Endothelial cell of umbilical vein (primary cell): Measurements from ENCODE around the gene PLEKHF1. TPM values are rescaled to one million over a fixed set of nuclear protein-coding genes. Genes with fewer than 3 reads are reported as not detected.

Experiments
- BruUV-seq: library from RNA; stranded (reverse); fragments of 400-500 nt; replicated peaks from 2 replicates; lab custom pipeline; 2021; lab: Mats Ljungman, UMichigan
- CTCF ChIA-PET: fragments of 300-600, 350-600 bp; sonication (Branson Sonifier 250); formaldehyde crosslinking; loops from one replicate; lab custom pipeline; 2021; ENCODE audit warnings: antibody characterized with exemption, inconsistent platforms; lab: Charles Lee
- POLR2A ChIA-PET: fragments of 300-600, 350-600 bp; sonication (Branson Sonifier 250); formaldehyde crosslinking; loops from one replicate; lab custom pipeline; 2021; ENCODE audit warnings: antibody characterized with exemption, inconsistent platforms; lab: Charles Lee
- DNase-seq: peaks from one replicate; pipeline ENCODE4 v3.0.0-alpha.2; 2011; ENCODE audit warnings: low read depth, low spot score
- FAIRE-seq: peaks from 2 replicates; lab custom pipeline; 2011; peaks lifted over from hg19 to GRCh38; lab: Jason Lieb, UNC
- H2AFZ ChIP-seq: 2 replicates; pipeline ENCODE4 v1.6.0; 2012; ENCODE audit warnings: low read depth, low read length, control low read depth, inconsistent platforms
- H3K27ac ChIP-seq: 2 replicates; pipeline ENCODE4 v1.5.1; 2011; ENCODE audit warnings: low read depth, mild to moderate bottlenecking, control low read depth, low read length, moderate library complexity; ENCODE audit not compliant: insufficient read depth
- H3K27me3 ChIP-seq, 2 experiments: 2 replicates each; pipeline versions ENCODE4 v1.6.0 to v1.6.1; 2011; ENCODE audit warnings: low read length in 2 of 2, mixed read lengths in 1 of 2; ENCODE audit not compliant: control insufficient read depth in 2 of 2, insufficient read depth in 2 of 2
- H3K36me3 ChIP-seq, 2 experiments: 2 replicates in 1 of 2; 3 replicates in 1 of 2; pipeline ENCODE4 v1.5.1; 2011; ENCODE audit warnings: low read length in 2 of 2, mild to moderate bottlenecking in 1 of 2, moderate library complexity in 1 of 2; ENCODE audit not compliant: control insufficient read depth in 2 of 2, insufficient read depth in 2 of 2; ENCODE audit errors: extremely low read depth in 1 of 2
- H3K4me1 ChIP-seq: 3 replicates; pipeline ENCODE4 v1.5.1; 2011; ENCODE audit warnings: mild to moderate bottlenecking, low read length; ENCODE audit not compliant: control insufficient read depth, insufficient read depth; ENCODE audit errors: extremely low read depth
- H3K4me2 ChIP-seq: 2 replicates; pipeline ENCODE4 v1.6.1; 2011; ENCODE audit warnings: low read length, control low read depth, mixed read lengths; ENCODE audit not compliant: insufficient read depth
- H3K4me3 ChIP-seq, 3 experiments: fragments of 200-600 bp in 1 of 3; sonication (generic), shearing (Covaris generic) in 1 of 3; replicated peaks in 1 of 3; 2 replicates each; pipeline ENCODE4 v1.5.1; 2011 to 2016; ENCODE audit warnings: control low read depth in 3 of 3, low read length in 3 of 3, mild to moderate bottlenecking in 2 of 3, inconsistent platforms in 1 of 3, low read depth in 1 of 3, moderate library complexity in 1 of 3; ENCODE audit not compliant: insufficient read depth in 1 of 3
- H3K79me2 ChIP-seq: 2 replicates; pipeline ENCODE4 v1.6.0; 2012; ENCODE audit warnings: low read length, inconsistent platforms; ENCODE audit not compliant: control insufficient read depth, insufficient read depth
- H3K9ac ChIP-seq: replicated peaks from 2 replicates; pipeline ENCODE3; 2011; ENCODE audit warnings: low read length, control low read depth; ENCODE audit not compliant: insufficient read depth; ENCODE audit errors: extremely low read depth
- H3K9me1 ChIP-seq: replicated peaks from 3 replicates; pipeline ENCODE4 v1.6.0; 2011; ENCODE audit warnings: mild to moderate bottlenecking, low read length; ENCODE audit not compliant: control insufficient read depth, insufficient read depth; ENCODE audit errors: extremely low read depth
- H3K9me3 ChIP-seq: replicated peaks from 2 replicates; pipeline ENCODE4 v1.5.1; 2012; ENCODE audit warnings: low read length, inconsistent platforms; ENCODE audit not compliant: control insufficient read depth, insufficient read depth
- H4K20me1 ChIP-seq: replicated peaks from 2 replicates; pipeline ENCODE3; 2011; ENCODE audit warnings: mild to moderate bottlenecking, low read length; ENCODE audit not compliant: control insufficient read depth, insufficient read depth; ENCODE audit errors: extremely low read depth
- CTCF ChIP-seq, 2 donors: IDR thresholded peaks; 1 replicate in 1 of 2; 2 replicates in 1 of 2; pipeline ENCODE4 v1.5.1; 2011; ENCODE audit warnings: low read length in 2 of 2, mild to moderate bottlenecking in 2 of 2, moderate library complexity in 2 of 2, control low read depth in 1 of 2, inconsistent platforms in 1 of 2, low read depth in 1 of 2; ENCODE audit not compliant: insufficient read depth in 1 of 2; ENCODE audit errors: extremely low read depth in 1 of 2
- EZH2 ChIP-seq: IDR thresholded peaks from 2 replicates; pipeline ENCODE4 v1.6.1; 2012; ENCODE audit warnings: borderline replicate concordance, low read depth, mild to moderate bottlenecking, moderate library complexity, low read length, inconsistent platforms; ENCODE audit not compliant: severe bottlenecking
- FOS ChIP-seq: IDR thresholded peaks from 2 replicates; pipeline ENCODE4 v1.6.1; 2011; ENCODE audit warnings: mild to moderate bottlenecking, low read length, moderate library complexity, borderline replicate concordance; ENCODE audit not compliant: insufficient read depth
- GATA2 ChIP-seq: IDR thresholded peaks from 2 replicates; pipeline ENCODE4 v1.7.0; 2011; ENCODE audit warnings: low read depth, mild to moderate bottlenecking, moderate library complexity, mixed read lengths, low read length; ENCODE audit not compliant: insufficient read length, insufficient read depth
- JUN ChIP-seq: IDR thresholded peaks from 2 replicates; pipeline ENCODE4 v1.6.1; 2011; ENCODE audit warnings: borderline replicate concordance, low read depth; ENCODE audit not compliant: insufficient read length, insufficient read depth
- MAX ChIP-seq: IDR thresholded peaks from 2 replicates; pipeline ENCODE4 v1.6.1; 2011; ENCODE audit not compliant: insufficient read depth, insufficient read length
- MYC ChIP-seq: IDR thresholded peaks from one replicate; pipeline ENCODE4 v1.6.1; 2011; ENCODE audit warnings: mild to moderate bottlenecking, low read depth, low read length
- POLR2A ChIP-seq: IDR thresholded peaks from 2 replicates; pipeline ENCODE4 v1.6.1; 2012; ENCODE audit warnings: low read depth, mild to moderate bottlenecking, control low read depth, low read length
- POLR2AphosphoS5 ChIP-seq: IDR thresholded peaks from 2 replicates; pipeline ENCODE4 v1.6.1; 2012; ENCODE audit warnings: low read depth, mild to moderate bottlenecking, control low read depth, low read length, moderate library complexity; ENCODE audit not compliant: insufficient read depth
- dilution Hi-C: fragments of 300-500 bp; cut with MboI; formaldehyde crosslinking; loops from one replicate; pipeline ENCODE4 v1.15.0; 2019; ENCODE audit warnings: low sequenced_read_pairs; ENCODE audit not compliant: extremely low pct_ligation_motif_present
- intact Hi-C: fragments of 100-400 bp; cut with micrococcal nuclease; formaldehyde crosslinking; loops from one replicate; pipeline ENCODE4 v1.10.0; 2022
- polyA plus RNA-seq, 4 experiments: library from polyadenylated mRNA; depleted of rRNA in 3 of 4; stranded (reverse) in 3 of 4; unstranded in 1 of 4; fragments of >200 nt; gene quantifications; 2 replicates each; pipeline versions ENCODE4 v1.2.1 to v1.2.3, GENCODE V29; 2011 to 2012; ENCODE audit warnings: missing spikeins in 1 of 4
- total RNA-seq: library from RNA; stranded (reverse); gene quantifications from 2 replicates; pipeline ENCODE4 v1.2.3, GENCODE V29; 2021

PLEKHF1 gene
- total and polyA plus RNA-seq, 2 donors (not counting 3 experiments of a cell fraction or from before 2014, with no cell fraction given): 5.5 TPM

GRCh38 chr19:29672933-29673336 lies 7.7 kb downstream of the PLEKHF1 start:
- Histone ChIP-seq H3K27ac (no peak overlapping the region), H3K4me2 (no peak overlapping the region), H3K9me1 (no peaks in the 10 kb centered on the region), H2AFZ (no peak overlapping the region), H3K27me3 (no peaks in the 10 kb centered on the region), H4K20me1 (no peaks in the 10 kb centered on the region), H3K36me3 (peaks cover 0 to 14% of the 10 kb centered on the region in 2 experiments), H3K9ac (no peak overlapping the region), H3K79me2 (no peaks in the 10 kb centered on the region), H3K4me1 (no peaks in the 10 kb centered on the region), H3K4me3 (no peak overlapping the region), H3K9me3 (no peaks in the 10 kb centered on the region)
- intact Hi-C loops (no loop called here), dilution Hi-C loops (no loop called here)
- no peak for FAIRE-seq
- POLR2A ChIA-PET: no interaction called here
- no TSS peak for BruUV-seq
- no peak for DNase-seq
- CTCF ChIA-PET: interaction anchor here (1.2 to 1.7 kb wide), 3 partner anchors 15 to 87 kb away, joined by 3 to 9 read pairs (median 5); no protein-coding TSS in a partner anchor
- TF ChIP-seq JUN (no peak), EZH2 (no peak), POLR2A (no peak)

DNA sequence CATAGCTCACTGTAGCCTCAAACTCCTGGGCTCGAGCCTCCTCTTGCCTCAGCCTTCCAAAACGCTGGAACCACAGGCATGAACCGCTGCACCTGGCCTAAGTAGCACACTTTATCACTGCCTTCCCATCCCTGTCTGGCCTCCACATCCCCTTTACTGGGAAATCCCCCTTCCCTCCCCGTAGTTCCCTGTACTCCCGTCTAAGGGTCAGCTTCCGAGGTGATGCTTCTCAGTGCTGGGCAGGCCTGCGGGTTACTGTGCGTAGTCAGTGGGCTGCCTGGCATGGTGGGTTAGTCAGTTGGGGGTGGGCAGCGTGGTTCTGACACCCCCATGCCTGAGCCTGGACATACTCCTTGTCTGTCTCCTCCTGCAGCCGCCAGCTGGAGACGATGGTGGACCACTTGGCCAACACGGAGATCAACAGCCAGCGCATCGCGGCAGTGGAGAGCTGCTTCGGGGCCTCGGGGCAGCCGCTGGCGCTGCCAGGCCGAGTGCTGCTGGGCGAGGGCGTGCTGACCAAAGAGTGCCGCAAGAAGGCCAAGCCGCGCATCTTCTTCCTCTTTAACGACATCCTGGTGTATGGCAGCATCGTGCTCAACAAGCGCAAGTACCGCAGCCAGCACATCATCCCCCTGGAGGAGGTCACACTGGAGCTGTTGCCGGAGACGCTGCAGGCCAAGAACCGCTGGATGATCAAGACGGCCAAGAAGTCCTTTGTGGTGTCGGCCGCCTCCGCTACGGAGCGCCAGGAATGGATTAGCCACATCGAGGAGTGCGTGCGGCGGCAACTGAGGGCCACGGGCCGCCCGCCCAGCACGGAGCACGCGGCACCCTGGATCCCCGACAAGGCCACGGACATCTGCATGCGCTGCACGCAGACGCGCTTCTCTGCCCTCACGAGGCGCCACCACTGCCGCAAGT lies 8.4 kb downstream of the PLEKHF1 start:
- no peak overlapping the region for H2AFZ ChIP-seq
- no peaks in the 10 kb centered on the region for H3K9me3 ChIP-seq
- no peak overlapping the region for H3K9ac ChIP-seq
- dilution Hi-C loops (no loop called here), intact Hi-C loops (no loop called here)
- no peaks in the 10 kb centered on the region for H3K4me1 ChIP-seq
- no peaks in the 10 kb centered on the region for H4K20me1 ChIP-seq
- no peak overlapping the region for H3K4me3 ChIP-seq
- H3K79me2 ChIP-seq: no peaks in the 10 kb centered on the region
- no peak for FAIRE-seq
- BruUV-seq: no TSS peak
- no peaks in the 10 kb centered on the region for H3K9me1 ChIP-seq
- ChIA-PET CTCF (interaction anchor here (1.0 kb wide), 1 partner anchor 86 kb away, joined by 4 read pairs; no protein-coding TSS in a partner anchor), POLR2A (no interaction called here)
- no peak overlapping the region for H3K4me2 ChIP-seq
- H3K27me3 ChIP-seq: no peaks in the 10 kb centered on the region
- no peak overlapping the region for H3K27ac ChIP-seq
- peaks cover 0 to 14% of the 10 kb centered on the region in 2 experiments for H3K36me3 ChIP-seq
- DNase-seq: no peak
- TF ChIP-seq MYC (no peak), EZH2 (no peak), FOS (no peak), CTCF (IDR thresholded peaks at IDR 0.05; ENCODE audit: extremely low read depth in 1 of 2, insufficient read depth in 1 of 2, low read depth in 1 of 2, low read length in 2 of 2) (no peak), JUN (no peak), GATA2 (no peak), POLR2A (no peak), POLR2AphosphoS5 (no peak), MAX (no peak)
